Activated effector memory CD4-positive, alpha-beta T cell treated with Interleukin-2 at 50 U/mL for 16 hours (primary cell): Measurements from ENCODE around the gene ARPIN.
"Not testable (repeated sequence)": the region's sequence is repeated elsewhere in the genome, so short reads cannot be mapped to it uniquely, and the experiment has no call there.

Experiments
- DNase-seq: peaks from one replicate; pipeline ENCODE4 v3.0.0-alpha.2; 2020

Gene ARPIN

GRCh38 chr15:89876396-89877082 is 36.2 kb downstream of the ARPIN start:
- DNase-seq, result no peak

- no peak for DNase-seq
These were observed 37.0 kb downstream of the ARPIN start for GRCh38 chr15:89875741-89876140.

GRCh38 chr15:89874926-89875564 is 37.7 kb downstream of the ARPIN start:
- peak; percentile 72 for DNase-seq

GRCh38 chr15:89870688-89871288 is 42.0 kb downstream of the ARPIN start:
- DNase-seq, result no peak

- DNase-seq, result no peak
These were observed 42.7 kb downstream of the ARPIN start for GRCh38 chr15:89870006-89870405.

- DNase-seq, result not testable (repeated sequence)
These were observed 43.3 kb downstream of the ARPIN start for GRCh38 chr15:89869490-89869889.

GRCh38 chr15:89864958-89865739 is 47.6 kb downstream of the ARPIN start:
- no peak for DNase-seq

- DNase-seq, result no peak
These were observed 48.8 kb downstream of the ARPIN start for GRCh38 chr15:89863918-89864317.

- no peak for DNase-seq
These were observed 51.9 kb downstream of the ARPIN start for GRCh38 chr15:89860891-89861290.

GRCh38 chr15:89860431-89860830 is 52.3 kb downstream of the ARPIN start:
- no peak for DNase-seq

- no peak for DNase-seq
These were observed 53.9 kb downstream of the ARPIN start for GRCh38 chr15:89858661-89859458.

GRCh38 chr15:89857673-89858072 is 55.1 kb downstream of the ARPIN start:
- no peak for DNase-seq

GRCh38 chr15:89855948-89856347 is 56.8 kb downstream of the ARPIN start:
- no peak for DNase-seq

- DNase-seq, result not testable (repeated sequence)
These were observed 57.9 kb downstream of the ARPIN start for GRCh38 chr15:89854863-89855262.

- no peak for DNase-seq
These were observed 60.3 kb downstream of the ARPIN start for GRCh38 chr15:89852342-89852995.

- no peak for DNase-seq
These were observed 60.9 kb downstream of the ARPIN start for GRCh38 chr15:89851673-89852341.

GRCh38 chr15:89848970-89849292 is 63.8 kb downstream of the ARPIN start:
- DNase-seq, result no peak

- no peak for DNase-seq
These were observed 65.7 kb downstream of the ARPIN start for GRCh38 chr15:89847101-89847500.

GRCh38 chr15:89845305-89845893 is 67.4 kb downstream of the ARPIN start:
- no peak for DNase-seq
